ENCODE data around the gene DIPK1B.

Gene DIPK1B

DNA sequence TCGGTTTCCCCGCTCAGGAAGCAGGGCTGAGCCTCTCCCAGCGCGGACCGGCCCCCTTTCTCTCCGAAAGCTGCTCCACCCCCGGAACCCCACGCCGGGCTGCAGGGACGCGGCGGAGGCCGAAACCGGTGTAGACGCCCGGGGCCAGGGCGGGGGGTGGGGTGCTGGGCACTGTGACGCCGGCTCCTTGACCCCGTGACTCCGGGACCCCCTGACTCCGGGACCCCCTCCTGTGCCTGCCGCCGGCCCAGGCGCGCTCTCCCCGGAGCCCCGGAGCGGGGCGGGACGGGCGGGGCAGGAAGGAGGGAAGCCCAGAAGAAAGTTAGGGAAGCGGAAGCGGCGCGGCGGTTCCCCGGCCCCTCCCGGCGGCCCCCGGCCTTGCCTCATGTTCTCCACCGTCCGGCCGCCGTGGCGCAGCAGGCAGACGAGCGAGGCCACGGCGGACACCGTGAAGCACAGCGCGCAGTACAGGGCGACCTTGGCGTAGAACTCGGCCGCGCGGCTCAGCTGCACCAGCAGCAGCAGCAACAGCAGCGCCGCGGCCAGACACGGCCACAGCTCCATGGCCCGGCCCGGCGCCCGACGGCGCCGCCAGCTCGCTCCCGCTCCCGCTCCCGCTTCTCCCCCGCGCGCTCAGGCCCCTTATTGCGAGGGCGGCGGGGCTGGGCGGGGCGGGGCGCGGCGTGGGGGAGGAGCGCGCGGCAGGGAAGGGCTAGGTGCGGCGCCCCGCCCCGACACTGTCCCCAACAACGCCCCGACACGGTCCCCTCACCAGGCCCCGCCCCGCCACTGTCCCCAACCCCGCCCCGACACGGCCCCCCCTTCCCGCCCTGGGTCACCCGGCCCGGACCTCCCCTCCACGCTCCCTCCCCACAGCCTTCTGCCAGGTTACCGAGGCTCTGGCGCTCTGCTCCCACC is 25.3 kb upstream of the DIPK1B start, which contains the start of gene AGPAT2:
Gene AGPAT2 (minus strand): TSS at position 664 of the 918 bp plus-strand sequence. CDS start 100 bp downstream, at position 564.
- peak; percentile 80 for DNase-seq

DNA sequence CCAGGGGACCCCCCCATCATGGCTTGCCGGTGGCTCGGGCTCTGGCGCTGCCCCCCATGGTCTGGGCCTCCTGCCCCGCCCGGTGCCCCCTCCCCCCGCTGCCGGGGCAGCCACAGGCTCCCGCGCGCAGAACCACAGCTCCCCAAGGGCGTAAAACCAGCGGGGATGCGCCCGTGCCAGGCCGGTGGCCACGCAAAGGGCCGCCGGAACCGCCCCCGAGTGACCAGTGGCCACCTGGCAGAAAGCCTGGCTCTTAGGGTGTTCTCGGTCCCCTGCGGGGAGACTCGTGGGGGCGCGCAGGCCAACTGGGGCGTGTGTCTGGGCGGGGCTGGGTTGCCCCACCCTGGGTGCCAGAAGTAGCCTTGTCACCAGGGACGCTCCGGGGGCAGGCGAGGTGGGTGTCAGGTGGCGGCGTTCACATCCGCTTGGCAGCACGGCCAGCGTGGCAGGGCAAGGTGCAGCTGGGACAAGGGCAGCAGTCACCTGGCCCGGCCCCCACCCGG is 24.6 kb upstream of the DIPK1B start:
- DNase-seq, result peak; percentile 33

DNA sequence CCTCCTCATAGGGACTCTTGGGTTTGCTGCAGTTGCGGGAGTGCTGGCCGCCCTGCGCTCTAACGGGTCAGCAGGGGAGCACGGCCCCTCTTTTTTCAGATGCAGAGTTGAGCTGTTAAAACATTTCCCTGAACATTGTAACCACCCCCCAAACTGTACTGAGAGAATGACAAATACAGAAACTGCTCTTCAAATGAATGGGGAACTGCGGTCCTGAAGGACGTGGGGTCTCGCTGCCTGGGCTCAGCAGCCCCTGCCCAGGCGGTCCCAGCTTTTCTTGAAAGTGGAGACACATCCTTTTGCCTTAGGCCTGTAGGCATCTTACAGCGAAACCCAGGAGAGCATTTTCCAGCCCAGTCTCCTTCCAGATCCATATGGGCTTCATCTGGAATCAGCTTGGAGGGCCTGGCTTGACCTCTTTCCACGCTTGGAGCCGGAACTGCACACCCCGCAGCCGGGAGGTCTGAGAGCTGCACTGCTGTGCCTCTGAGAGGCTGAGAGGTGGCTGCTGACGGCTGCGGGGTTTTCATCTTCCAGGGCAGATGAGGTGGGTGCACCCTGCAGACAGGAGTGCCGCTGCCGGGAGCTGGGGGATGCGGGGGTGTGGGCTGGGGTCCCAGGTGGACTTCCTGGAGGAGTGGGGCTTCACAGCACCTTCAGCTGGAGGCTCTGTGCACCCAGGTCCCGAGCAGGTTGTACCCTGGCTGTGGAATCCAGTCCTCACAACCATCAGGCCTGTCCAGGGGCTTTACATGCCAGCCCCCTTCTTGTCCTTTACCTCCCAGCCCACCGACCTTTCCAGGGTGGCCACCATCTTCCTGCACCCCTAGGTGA is 23.9 kb upstream of the DIPK1B start:
- DNase-seq, result no peak

DNA sequence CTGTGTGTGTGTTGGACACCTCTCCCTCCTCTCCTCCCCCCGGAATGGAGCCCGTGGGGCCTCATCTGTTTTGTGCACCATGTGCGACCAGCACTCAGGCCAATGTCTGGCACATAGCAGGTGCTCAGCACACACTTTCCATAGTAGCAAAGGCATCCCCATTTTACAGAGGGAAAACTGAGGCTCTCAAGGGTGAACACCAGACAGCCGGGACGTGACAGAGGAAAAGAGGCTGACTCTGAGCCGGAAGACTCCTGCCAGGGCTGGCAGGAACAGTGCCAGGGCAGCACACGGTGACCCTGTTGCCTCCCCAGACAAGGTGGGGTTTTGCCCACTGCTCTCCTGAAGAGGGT is 23.3 kb upstream of the DIPK1B start:
- DNase-seq, result no peak

DNA sequence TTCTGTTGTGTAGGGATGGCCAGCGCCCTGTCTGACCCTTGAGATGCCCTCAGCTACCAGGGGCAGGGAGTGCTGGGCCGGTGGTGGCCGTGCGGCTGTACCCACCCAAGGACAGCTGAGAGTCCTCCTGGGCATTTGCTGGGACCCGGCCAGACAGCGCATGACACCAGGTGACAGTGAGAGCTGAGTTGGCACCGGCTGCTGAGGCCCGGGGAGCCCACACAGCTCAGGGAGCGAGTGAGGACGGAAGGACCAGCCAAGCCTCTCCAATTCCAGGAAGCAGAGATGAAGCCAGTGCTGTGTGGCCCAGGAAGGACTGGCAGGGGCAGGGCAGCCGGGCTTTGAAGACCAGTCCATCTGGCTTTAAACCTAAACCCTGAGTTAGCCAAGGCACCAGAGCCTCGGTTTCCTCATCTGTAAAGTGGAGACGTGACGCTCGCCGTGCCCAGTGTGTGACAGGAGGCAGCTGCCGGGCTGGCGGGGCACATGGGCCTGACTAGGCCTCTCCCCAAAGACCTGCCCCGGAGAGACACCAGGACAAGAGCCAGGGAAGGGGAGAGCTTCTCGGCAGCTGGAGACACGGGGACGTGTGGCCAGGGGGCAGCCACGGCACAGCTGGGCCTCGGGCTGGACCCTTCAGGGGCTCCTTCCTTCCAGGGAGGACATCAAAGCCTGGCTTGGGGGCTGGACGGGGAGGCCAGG is 22.1 kb upstream of the DIPK1B start:
- DNase-seq, result no peak

DNA sequence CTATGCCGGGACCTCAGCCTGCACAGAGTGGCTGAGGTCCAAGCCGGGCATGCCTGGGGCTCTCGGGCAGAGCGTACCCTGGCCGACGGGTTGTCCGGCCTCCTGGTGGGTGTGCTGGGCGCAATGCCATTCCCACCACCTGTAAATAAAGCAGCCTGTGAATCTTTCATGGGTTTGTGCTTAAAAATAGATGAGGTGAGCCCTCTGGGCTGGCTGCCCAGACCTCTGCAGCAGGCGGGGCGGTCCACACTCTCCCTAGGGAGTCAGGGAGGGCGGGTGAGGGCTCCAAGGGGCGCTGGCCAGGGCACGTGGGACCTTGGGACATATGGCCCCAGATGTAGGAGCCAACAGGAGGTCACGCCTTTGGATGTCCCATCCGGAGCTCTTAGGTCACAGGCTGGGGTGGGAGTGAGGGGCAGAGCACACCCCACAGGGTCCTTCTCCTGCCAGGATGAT is 21.5 kb upstream of the DIPK1B start:
- no peak for DNase-seq

DNA sequence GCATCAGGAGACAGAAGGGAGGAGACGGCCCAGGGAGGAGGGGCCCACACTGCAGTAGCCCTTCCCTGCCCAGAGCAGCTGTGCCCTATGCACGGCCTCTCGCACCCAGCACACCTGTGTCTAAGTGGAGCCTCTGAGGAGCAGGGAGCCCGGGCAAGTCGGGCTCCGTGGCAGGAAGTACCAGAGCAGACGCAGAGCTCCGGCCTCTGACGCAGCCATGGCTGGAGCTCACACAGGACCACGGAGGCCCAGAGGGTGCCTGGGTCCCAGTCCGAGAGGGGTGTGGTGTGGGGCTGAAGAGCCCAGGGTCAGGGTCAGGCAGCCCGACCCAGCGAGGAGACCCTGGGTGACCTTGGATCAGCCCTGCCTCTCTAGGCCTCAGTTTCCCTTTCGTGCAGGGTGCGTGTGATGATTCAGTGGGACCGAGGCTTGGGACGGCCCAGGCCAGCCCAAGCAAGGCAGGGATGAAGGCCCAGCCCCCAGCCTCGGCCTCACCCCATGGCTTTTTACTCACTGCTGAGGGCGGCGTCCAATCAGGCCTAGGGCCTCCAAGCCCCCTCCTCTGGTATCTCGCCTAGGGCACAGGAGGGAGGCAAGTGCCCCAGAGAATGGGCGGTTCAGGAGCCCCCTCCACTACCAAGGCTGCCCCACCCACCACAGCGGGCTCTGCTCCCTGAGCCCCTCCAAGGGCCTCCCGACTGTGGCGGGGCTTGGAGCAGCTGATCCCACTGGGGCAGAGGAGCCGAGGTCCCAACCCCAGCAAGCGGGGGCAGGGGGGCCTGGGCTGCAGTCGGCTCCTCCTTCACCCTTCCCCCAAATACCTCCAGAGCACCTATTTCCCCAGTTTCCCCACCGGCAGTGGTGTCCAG is 20.8 kb upstream of the DIPK1B start:
- DNase-seq, result no peak

DNA sequence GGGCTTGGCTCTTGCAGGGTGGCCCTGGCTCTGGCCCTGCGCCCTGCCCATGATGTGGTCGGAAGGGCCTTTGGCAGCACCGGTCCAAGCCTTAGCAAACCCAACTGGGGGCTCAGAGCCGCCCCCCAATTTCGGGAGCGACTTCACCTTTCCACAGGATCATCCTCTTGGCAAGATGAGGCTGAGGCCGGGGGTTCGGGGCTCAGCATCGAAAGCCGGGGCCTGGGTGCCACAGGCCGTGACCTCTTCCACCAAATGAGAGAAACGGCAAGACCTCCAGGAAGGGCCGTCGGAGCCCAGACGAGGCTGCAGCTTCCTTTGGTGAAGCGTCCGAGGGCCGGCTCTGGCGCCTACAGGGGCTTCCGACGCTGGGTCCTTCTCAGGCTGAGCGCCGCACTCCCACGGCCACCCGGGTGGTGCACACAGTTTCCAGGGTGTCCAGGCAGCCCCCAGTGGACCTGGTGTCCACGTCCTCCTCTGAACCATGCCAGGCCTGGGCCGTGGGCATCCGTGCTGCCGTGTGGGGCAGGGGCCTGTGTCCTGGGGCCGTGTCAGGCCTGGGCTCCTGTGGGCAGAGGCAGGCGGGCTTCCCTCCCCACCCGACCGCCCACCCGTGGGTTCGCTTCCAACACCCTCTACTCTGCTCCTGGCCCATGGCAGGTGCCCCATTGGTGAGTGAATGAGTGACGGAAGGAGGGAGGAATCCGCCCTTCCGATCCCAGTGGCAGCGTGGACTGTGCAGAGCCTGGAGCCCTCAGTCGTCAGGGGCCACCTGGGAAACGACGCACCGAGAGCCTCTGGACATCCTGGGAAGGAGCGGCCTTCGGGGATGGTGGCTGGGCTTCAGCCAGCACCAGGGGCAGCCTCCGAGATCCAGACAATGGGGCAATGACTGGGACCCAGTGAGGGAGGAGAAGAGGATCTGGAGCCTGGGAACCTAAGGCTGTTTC is 19.9 kb upstream of the DIPK1B start:
- no peak for DNase-seq

DNA sequence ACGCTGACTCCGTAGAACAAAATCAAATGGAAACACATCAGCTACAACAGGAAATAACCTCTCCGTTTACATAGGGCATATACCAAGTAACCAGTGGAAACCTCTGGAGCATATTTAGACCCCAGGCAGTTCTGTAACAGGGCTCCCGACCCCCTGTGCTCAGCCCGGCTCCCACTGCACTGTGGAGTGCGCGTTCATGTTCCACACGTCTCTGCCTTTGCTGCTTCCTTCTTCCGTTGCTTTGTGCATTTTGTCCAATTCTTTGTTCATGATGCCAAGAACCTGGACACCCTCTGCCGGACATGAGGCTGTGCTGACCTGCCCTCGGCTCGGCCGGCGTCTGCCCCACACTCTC is 19.3 kb upstream of the DIPK1B start:
- DNase-seq, result no peak

DNA sequence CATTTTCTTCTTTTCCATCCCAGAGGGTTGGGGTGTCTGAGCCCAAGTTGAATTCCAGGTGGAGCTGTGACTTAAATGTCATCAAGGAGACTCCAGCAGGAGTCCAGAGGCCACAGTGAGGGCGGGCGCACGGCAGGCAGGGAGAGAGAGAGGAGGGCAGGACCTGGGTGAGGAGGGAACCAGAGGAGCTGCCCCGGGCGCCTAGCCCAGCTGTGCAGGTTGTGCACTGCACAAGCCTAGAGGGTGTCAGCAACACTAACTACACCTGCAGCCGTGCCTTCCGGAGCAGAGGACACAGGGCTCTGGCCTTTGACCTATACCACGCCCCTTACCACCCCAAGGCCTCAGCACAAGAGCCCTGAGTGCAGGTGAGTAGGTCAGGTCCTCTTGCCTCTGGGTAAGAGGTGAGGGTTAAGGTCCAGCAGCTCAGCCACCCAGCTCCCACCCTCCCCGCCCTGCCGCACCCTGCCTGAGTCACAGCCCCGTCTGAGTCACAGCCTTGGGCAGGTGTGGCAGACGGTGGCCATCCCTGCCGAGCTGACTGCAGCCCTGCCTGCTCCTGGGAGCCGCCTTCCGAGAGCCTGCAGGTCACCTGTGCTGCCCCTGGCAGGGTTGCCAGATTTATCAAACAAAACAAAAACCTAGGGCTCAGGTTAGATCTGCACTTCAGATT is 18.7 kb upstream of the DIPK1B start:
- no peak for DNase-seq

DNA sequence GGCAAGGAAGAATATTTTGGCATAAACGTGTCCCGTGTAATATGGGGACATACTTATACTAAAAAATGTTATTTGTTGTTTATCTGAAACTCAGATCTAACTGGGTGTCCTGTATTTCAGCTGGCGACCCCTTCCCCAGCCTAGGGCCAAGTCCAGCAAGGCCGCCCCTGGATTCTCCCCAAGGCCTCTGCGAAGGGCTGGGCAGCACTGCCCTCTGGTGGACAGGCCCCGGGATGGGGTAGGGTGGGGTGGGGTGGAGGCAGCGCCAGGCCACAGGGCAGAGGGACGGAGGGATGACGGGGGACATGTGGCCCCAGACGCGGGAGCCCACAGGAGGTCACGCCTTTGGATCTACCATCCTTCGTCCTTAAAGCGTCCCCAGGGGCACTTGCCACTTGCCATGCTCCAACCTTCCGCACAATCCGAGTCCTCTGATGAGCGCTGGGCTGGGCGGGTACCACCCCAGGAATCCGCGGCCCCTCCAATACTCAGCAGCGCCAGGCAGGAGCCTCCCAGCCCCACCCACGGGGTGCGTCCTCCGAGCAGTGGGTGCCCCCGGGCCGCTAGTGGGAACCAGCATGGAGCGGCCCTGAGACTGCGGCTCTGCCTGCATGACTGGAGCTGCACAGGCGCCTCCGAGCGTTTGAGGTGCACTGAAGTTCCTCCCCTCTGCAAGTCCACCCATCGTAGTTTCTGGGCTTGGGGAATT is 18.1 kb upstream of the DIPK1B start:
- DNase-seq, result no peak

DNA sequence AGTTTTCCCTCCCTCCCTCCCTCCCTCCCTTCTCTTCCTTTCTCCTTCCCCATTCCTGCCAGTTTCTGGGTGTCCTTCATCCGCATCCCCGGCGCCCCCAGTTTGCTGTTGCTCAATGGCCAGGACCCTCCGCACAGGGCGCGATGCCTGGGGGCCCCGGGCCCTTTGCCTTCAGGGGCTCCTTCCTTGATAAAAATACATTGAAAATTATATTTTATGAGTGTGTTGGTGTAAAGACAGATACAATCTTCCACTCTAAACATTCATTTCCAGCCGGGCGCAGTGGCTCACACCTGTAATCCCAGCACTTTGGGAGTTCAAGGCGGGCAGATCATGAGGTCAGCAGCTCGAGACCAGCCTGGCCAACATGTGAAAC is 17.5 kb upstream of the DIPK1B start:
- DNase-seq, result no peak

DNA sequence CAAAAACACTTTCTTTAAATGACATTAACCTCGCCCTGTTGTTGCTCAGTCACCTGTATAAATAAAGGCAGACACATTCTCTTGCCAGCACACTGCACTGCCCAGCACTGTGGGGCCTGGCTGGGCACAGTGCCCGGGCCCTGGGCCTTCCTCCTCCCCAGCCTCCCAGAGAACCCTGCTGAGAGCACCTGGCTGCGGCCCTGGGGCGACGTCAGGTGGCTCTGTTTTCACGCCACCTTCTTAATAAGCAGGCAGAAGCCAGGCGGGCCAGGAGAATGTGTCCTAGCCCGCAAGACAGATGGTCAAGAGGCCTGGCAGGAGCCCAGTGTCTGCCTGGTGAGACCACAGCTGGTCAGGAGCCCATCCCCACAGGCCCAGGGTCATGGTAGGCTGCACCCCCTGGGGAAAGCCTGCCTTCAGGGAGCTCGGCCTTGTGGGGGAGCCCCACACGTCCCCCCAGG is 16.9 kb upstream of the DIPK1B start:
- DNase-seq, result peak; percentile 74

DNA sequence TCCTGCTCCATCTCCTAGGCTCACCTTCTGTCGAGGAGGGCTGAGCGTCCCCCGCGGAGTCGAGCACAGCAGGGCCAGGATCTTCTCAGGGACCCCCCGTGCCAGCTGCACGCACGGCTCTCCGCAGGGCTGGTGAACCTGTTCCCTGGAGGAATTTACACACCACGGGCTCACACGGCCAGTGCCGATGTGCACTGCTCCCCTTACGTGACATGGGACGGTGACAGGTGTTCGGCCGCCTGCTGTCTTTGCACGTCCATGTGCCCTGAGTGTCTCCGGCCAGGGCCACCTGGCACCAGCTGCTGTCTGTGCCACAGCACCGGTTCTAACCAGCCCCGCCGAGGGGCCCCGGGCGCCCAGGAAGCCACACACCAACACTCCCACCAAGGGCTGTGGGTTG is 16.4 kb upstream of the DIPK1B start:
- DNase-seq, result peak; percentile 73

DNA sequence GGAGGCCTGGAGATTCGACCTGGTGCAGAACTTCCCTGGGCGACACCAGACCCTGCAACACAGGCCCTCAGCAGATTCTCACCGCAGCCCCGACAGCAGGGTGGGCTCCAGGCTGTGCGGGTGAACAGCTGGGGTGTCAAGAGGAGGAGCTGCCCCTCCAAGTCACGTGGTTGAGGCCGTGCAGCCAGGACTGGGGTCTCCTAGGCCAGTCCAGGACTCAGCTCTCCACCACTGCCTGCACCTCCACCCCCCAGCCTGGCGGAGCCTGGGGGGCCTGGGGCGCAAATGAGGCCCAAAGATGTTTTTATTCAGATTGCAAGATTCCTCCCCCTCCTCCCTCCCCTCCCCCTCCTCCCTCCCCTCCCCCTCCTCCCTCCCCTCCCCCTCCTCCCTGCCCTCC is 15.9 kb upstream of the DIPK1B start:
- DNase-seq, result peak; percentile 53

DNA sequence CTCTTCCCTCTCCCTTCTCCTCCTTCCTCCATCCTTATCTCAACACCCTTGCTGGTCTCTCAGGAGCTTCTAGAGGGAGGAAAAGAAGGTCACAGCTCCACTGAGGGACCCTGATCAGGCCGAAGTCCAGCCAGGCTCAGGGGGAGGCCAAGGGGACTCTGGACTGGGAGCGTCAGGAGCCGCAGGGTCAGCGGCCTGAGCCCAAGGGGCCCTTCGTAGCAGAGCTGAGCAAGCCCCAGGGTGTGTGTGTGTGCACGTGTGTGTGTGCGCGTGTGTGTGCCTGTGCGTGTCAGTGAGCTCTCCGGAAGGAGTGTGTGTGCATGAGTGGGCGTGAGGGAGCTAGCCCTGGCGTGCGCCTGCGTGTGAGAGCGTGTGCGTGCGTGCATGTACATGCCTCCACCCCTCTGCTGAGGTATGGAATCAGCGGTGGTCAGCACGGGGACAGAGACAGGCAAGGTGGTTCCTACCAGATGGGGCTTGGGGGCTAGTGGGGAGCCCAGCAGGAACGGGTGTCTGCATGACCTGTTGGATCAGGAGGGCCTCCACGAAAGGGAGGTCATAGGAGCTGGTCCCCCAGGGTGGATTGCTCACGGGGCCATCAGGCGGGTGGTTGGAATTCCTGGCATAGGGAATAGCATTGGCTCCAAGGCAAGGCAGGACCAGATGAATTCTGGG is 15.1 kb upstream of the DIPK1B start:
- no peak for DNase-seq

DNA sequence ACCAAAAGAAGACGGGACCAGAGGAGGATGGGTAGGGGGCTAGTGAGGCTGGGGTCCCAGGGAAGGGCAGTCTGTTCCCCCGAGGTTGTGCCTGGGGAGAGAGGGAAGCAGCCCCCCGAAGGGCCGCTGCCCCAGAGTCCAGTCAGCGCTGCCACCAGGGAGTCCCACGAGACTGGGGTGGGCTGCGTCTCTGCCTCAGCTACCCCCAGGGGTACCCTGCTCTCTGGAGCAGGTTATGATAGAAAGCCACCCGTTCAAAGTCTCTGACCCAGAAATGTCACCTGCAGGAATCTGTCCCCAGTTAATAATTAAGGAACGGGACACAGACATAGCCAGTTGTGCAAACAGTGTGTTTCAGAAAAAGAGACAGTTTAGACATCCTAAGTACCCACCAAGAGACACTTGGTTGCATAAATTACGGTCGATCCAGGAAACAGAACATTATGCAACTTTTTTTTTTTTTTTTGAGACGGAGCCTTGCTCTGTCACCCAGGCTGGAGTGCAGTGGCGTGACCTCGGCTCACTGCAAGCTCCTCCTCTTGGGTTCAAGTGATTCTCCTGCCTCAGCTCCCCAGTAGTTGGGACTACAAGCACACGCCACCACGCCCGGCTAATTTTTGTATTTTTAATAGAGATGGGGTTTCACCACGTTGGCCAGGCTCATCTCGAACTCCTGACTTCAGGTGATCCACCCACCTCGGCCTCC is 14.4 kb upstream of the DIPK1B start:
- DNase-seq, result no peak

DNA sequence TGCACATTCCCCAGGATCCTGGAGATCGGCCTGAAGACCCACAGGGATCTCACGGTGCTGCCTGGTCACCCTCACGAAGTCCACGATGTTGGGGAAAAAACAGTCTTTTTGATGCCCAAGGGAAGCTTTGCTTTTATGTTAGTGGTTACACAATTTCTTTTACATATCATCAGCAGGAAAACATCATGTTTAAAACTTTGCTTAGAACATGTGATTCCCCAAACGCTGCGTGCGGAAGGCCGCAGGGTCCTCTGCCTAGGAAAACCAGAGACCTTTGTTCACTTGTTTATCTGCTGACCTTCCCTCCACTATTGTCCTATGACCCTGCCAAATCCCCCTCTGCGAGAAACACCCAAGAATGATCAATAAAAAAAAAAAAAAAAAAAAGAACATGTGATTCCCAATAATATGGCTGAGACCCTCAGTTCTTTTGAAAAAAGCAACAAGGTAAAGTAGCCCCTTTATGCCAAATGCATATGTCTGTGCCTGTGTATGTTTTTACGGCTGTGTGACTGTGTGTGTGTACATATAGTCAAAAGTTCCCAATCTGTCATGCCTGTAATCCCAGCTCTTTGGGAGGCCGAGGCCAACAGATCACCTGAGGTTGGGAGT is 13.6 kb upstream of the DIPK1B start:
- no peak for DNase-seq

Measured in NCI-H2171 (cell line).